Parathyroid adenoma (tissue), 2 donors: ENCODE data around the gene CPA4.

ENCODE experiments used
- H2AFZ ChIP-seq: fragments of 300-600 bp; sonication (generic); one replicate; pipeline ENCODE4 v1.7.0; 2017; ENCODE audit warnings: antibody characterized with exemption, mild to moderate bottlenecking
- H3K27ac ChIP-seq: fragments of 300-600 bp; sonication (generic); one replicate; pipeline ENCODE4 v1.7.0; 2017
- H3K27me3 ChIP-seq: fragments of 300-600 bp; sonication (generic); one replicate; pipeline ENCODE4 v1.7.0; 2017; ENCODE audit warnings: low read length; ENCODE audit not compliant: control insufficient read depth, insufficient read depth
- H3K36me3 ChIP-seq: fragments of 300-600 bp; sonication (generic); one replicate; pipeline ENCODE4 v1.7.0; 2017; ENCODE audit warnings: low read length; ENCODE audit not compliant: control insufficient read depth, insufficient read depth
- H3K4me1 ChIP-seq: fragments of 300-600 bp; sonication (generic); one replicate; pipeline ENCODE4 v1.7.0; 2017; ENCODE audit warnings: control low read depth
- H3K4me2 ChIP-seq: fragments of 300-600 bp; sonication (generic); one replicate; pipeline ENCODE4 v1.7.0; 2017; ENCODE audit warnings: low read length
- H3K4me3 ChIP-seq: fragments of 300-600 bp; sonication (generic); one replicate; pipeline ENCODE4 v1.7.0; 2017; ENCODE audit warnings: low read depth, low read length
- H3K79me2 ChIP-seq: fragments of 300-600 bp; sonication (generic); one replicate; pipeline ENCODE4 v1.7.0; 2017; ENCODE audit warnings: control low read depth
- H3K9ac ChIP-seq: fragments of 300-600 bp; sonication (generic); one replicate; pipeline ENCODE4 v1.7.0; 2017; ENCODE audit warnings: mild to moderate bottlenecking
- H3K9me3 ChIP-seq: fragments of 300-600 bp; sonication (generic); one replicate; pipeline ENCODE4 v1.7.0; 2017; ENCODE audit warnings: low read length; ENCODE audit not compliant: control insufficient read depth
- TF ChIP-seq, protein P1 (sequence below): fragments of 300-600 bp; sonication (generic); IDR thresholded peaks from one replicate; pipeline ENCODE4 v1.7.0; 2017; ENCODE audit warnings: antibody characterized with exemption, mild to moderate bottlenecking
- donor health status: primary hyperparathyroidism.

Gene CPA4

GRCh38 chr7:130322615-130323014, 29.7 kb downstream of the CPA4 start:
- Histone ChIP-seq H3K9ac (no peak overlapping the region), H3K27ac (no peak overlapping the region), H3K4me1 (no peaks in the 10 kb centered on the region), H3K9me3 (no peaks in the 10 kb centered on the region), H3K4me2 (no peak overlapping the region), H3K36me3 (no peaks in the 10 kb centered on the region), H2AFZ (no peak overlapping the region), H3K27me3 (no peaks in the 10 kb centered on the region), H3K4me3 (no peak overlapping the region), H3K79me2 (no peaks in the 10 kb centered on the region)
- TF ChIP-seq, protein P1, sequence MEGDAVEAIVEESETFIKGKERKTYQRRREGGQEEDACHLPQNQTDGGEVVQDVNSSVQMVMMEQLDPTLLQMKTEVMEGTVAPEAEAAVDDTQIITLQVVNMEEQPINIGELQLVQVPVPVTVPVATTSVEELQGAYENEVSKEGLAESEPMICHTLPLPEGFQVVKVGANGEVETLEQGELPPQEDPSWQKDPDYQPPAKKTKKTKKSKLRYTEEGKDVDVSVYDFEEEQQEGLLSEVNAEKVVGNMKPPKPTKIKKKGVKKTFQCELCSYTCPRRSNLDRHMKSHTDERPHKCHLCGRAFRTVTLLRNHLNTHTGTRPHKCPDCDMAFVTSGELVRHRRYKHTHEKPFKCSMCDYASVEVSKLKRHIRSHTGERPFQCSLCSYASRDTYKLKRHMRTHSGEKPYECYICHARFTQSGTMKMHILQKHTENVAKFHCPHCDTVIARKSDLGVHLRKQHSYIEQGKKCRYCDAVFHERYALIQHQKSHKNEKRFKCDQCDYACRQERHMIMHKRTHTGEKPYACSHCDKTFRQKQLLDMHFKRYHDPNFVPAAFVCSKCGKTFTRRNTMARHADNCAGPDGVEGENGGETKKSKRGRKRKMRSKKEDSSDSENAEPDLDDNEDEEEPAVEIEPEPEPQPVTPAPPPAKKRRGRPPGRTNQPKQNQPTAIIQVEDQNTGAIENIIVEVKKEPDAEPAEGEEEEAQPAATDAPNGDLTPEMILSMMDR = no peak

GRCh38 chr7:130324306-130324943, 31.5 kb downstream of the CPA4 start:
- TF ChIP-seq, protein P1 = no peak
- H3K36me3 ChIP-seq = no peaks in the 10 kb centered on the region
- no peaks in the 10 kb centered on the region for H3K27me3 ChIP-seq
- no peak overlapping the region for H3K4me2 ChIP-seq
- no peaks in the 10 kb centered on the region for H3K9me3 ChIP-seq
- no peaks in the 10 kb centered on the region for H3K4me1 ChIP-seq
- H3K4me3 ChIP-seq = no peak overlapping the region
- no peaks in the 10 kb centered on the region for H3K79me2 ChIP-seq
- no peak overlapping the region for H2AFZ ChIP-seq
- no peak overlapping the region for H3K9ac ChIP-seq
- no peak overlapping the region for H3K27ac ChIP-seq

DNA sequence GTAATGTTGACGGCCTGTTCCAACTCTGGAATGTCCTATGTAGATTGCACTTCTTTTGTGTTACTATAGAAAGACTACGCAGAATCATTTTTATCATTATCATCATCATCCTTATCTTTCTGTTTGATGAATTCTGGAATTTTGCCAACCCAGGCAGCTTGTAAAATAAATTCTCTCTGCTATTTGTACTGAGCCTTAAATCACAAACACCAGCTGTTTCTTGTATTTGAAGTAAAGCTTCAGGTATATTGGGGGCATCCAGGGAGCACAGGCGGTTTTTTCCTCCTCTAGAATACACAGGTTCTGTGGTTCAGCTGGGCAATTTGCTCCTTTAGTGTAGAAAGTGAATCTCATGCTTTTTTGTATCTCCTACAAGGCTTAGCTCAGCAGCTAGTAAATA, 36.7 kb downstream of the CPA4 start:
- Histone ChIP-seq H3K9me3 (no peaks in the 10 kb centered on the region), H2AFZ (no peak overlapping the region), H3K36me3 (no peaks in the 10 kb centered on the region), H3K4me3 (no peak overlapping the region), H3K79me2 (no peaks in the 10 kb centered on the region), H3K27me3 (no peaks in the 10 kb centered on the region), H3K9ac (no peak overlapping the region), H3K27ac (no peak overlapping the region), H3K4me2 (no peak overlapping the region), H3K4me1 (peaks cover 2% of the 10 kb centered on the region)
- TF ChIP-seq, protein P1 = no peak

DNA sequence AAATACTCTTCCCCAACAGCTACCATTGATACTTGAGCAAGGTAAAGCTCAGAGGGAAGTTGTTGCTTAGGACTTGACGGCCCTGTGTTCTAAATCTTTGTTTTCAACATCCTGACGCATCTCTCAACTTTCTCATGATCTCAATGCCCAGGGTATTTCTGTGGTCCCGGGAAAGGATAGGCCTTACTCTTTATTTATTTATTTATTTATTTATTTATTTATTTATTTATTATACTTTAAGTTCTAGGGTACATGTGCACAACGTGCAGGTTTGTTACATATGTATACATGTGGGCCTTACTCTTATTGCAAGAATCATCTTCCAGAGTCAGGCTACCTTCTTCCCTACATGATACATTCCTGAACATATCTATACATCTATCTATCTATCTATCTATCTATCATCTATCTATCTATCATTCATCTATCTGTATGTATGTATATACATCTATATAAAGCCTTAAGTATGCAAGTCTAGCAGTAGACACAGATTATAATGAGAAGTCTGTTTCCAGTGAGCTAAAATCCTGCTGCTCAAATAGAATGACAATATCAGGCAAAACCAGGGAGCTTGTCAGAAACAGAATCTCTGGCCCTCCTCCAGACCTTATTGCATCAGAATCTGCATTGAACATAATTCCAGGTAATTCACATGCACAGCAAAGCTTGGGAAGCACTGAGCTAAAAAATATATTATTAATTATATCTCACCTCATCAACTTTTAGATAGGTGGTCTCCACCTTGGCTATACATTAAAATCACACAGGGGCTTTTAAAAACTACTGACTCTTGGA, 39.5 kb downstream of the CPA4 start:
- H3K4me3 ChIP-seq = no peak overlapping the region
- H3K27ac ChIP-seq = no peak overlapping the region
- H3K4me1 ChIP-seq = peaks cover 2% of the 10 kb centered on the region
- no peak overlapping the region for H3K4me2 ChIP-seq
- H3K79me2 ChIP-seq = no peaks in the 10 kb centered on the region
- H3K9me3 ChIP-seq = no peaks in the 10 kb centered on the region
- no peak overlapping the region for H3K9ac ChIP-seq
- H3K27me3 ChIP-seq = no peaks in the 10 kb centered on the region
- TF ChIP-seq, protein P1 = no peak
- no peaks in the 10 kb centered on the region for H3K36me3 ChIP-seq
- H2AFZ ChIP-seq = no peak overlapping the region
